DOHH2 (cell line): ENCODE data around the gene TIPARP.

Experiments used
- H3F3A ChIP-seq: fragments of 200-600 bp; sonication (generic), shearing (Covaris generic); 2 replicates; pipeline ENCODE4 v1.6.0; 2016; ENCODE audit warnings: antibody characterized with exemption, mild to moderate bottlenecking; ENCODE audit not compliant: control insufficient read depth, insufficient read depth
- H3K27ac ChIP-seq: fragments of 200-600 bp; sonication (generic); 2 replicates; pipeline ENCODE4 v1.5.1; 2014; ENCODE audit warnings: low read depth, mild to moderate bottlenecking, low read length, moderate library complexity
- H3K27me3 ChIP-seq: fragments of 200-600 bp; sonication (generic); 2 replicates; pipeline ENCODE4 v1.6.1; 2014; ENCODE audit warnings: mild to moderate bottlenecking, low read length, mixed read lengths; ENCODE audit not compliant: control insufficient read depth
- H3K36me3 ChIP-seq: fragments of 200-600 bp; sonication (generic); 2 replicates; pipeline ENCODE4 v1.6.1; 2014; ENCODE audit warnings: mild to moderate bottlenecking, low read length, moderate library complexity, mixed read lengths; ENCODE audit not compliant: control insufficient read depth
- H3K4me1 ChIP-seq: fragments of 200-600 bp; sonication (generic); 2 replicates; pipeline ENCODE4 v1.6.1; 2014; ENCODE audit warnings: mild to moderate bottlenecking, low read length, mixed read lengths; ENCODE audit not compliant: control insufficient read depth
- H3K4me2 ChIP-seq: fragments of 200-600 bp; sonication (generic); 2 replicates; pipeline ENCODE4 v1.6.0; 2014; ENCODE audit warnings: mild to moderate bottlenecking, low read length, moderate library complexity
- H3K4me3 ChIP-seq: fragments of 200-600 bp; sonication (generic); 2 replicates; pipeline ENCODE4 v1.5.1; 2014; ENCODE audit warnings: mild to moderate bottlenecking, low read length, mixed read lengths
- H3K79me2 ChIP-seq: fragments of 200-600 bp; sonication (generic); 2 replicates; pipeline ENCODE4 v1.6.1; 2014; ENCODE audit warnings: mild to moderate bottlenecking, low read length, mixed read lengths; ENCODE audit not compliant: control insufficient read depth
- H3K9me2 ChIP-seq: fragments of 200-600 bp; sonication (generic); replicated peaks from 2 replicates; pipeline ENCODE4 v1.6.1; 2014; ENCODE audit warnings: mild to moderate bottlenecking, low read length, mixed read lengths; ENCODE audit not compliant: control insufficient read depth
- H3K9me3 ChIP-seq: fragments of 200-600 bp; sonication (generic); 2 replicates; pipeline ENCODE4 v1.6.1; 2014; ENCODE audit warnings: antibody characterized with exemption, low read length, mixed read lengths; ENCODE audit not compliant: control insufficient read depth, insufficient read depth
- H4K20me1 ChIP-seq: fragments of 200-600 bp; sonication (generic); 2 replicates; pipeline ENCODE4 v1.6.0; 2014; ENCODE audit warnings: low read depth, mild to moderate bottlenecking, antibody characterized with exemption, low read length, moderate library complexity; ENCODE audit not compliant: control insufficient read depth, insufficient read depth
- CTCF ChIP-seq: fragments of 200-600 bp; sonication (generic); IDR thresholded peaks from one replicate; pipeline ENCODE4 v1.5.1; 2014; ENCODE audit warnings: antibody characterized with exemption, mild to moderate bottlenecking, low read depth, low read length; ENCODE audit not compliant: poor library complexity, severe bottlenecking
- EZH2phosphoT487 ChIP-seq: fragments of 200-600 bp; sonication (generic); IDR thresholded peaks from 2 replicates; pipeline ENCODE4 v1.6.1; 2017; ENCODE audit warnings: borderline replicate concordance, mild to moderate bottlenecking, antibody characterized with exemption, low read length, moderate library complexity, mixed read lengths

TIPARP gene

GRCh38 chr3:156750191-156750873 lies 75.9 kb downstream of the TIPARP start:
- H3K4me1 ChIP-seq: peaks cover 7% of the 10 kb centered on the region
- H3F3A ChIP-seq: no peaks in the 10 kb centered on the region
- no peaks in the 10 kb centered on the region for H3K9me2 ChIP-seq
- H3K79me2 ChIP-seq: no peaks in the 10 kb centered on the region
- H4K20me1 ChIP-seq: no peaks in the 10 kb centered on the region
- H3K27ac ChIP-seq: no peak overlapping the region
- H3K4me3 ChIP-seq: no peak overlapping the region
- no peaks in the 10 kb centered on the region for H3K27me3 ChIP-seq
- peaks cover 18% of the 10 kb centered on the region for H3K9me3 ChIP-seq
- TF ChIP-seq CTCF (no peak), EZH2phosphoT487 (no peak)
- H3K4me2 ChIP-seq: no peak overlapping the region
- no peaks in the 10 kb centered on the region for H3K36me3 ChIP-seq

- Histone ChIP-seq H4K20me1 (no peaks in the 10 kb centered on the region), H3K36me3 (no peaks in the 10 kb centered on the region), H3K9me2 (no peaks in the 10 kb centered on the region), H3K4me1 (peaks cover 7% of the 10 kb centered on the region), H3K4me3 (no peak overlapping the region), H3K4me2 (no peak overlapping the region), H3K79me2 (no peaks in the 10 kb centered on the region), H3K27ac (no peak overlapping the region), H3K9me3 (peaks cover 18% of the 10 kb centered on the region), H3F3A (no peaks in the 10 kb centered on the region), H3K27me3 (no peaks in the 10 kb centered on the region)
- TF ChIP-seq EZH2phosphoT487 (no peak), CTCF (no peak)
These were observed 76.5 kb downstream of the TIPARP start for GRCh38 chr3:156750874-156751245.

- no peaks in the 10 kb centered on the region for H3K79me2 ChIP-seq
- peaks cover 7% of the 10 kb centered on the region for H3K4me1 ChIP-seq
- no peak overlapping the region for H3K27ac ChIP-seq
- H3F3A ChIP-seq: no peaks in the 10 kb centered on the region
- H3K36me3 ChIP-seq: no peaks in the 10 kb centered on the region
- no peak overlapping the region for H3K4me2 ChIP-seq
- peaks cover 15% of the 10 kb centered on the region for H3K9me3 ChIP-seq
- H4K20me1 ChIP-seq: no peaks in the 10 kb centered on the region
- no peak for TF ChIP-seq EZH2phosphoT487
- no peak for TF ChIP-seq CTCF
- H3K9me2 ChIP-seq: no peaks in the 10 kb centered on the region
- H3K4me3 ChIP-seq: no peak overlapping the region
- H3K27me3 ChIP-seq: no peaks in the 10 kb centered on the region
These were observed 77.2 kb downstream of the TIPARP start for GRCh38 chr3:156751461-156752025.
